H1 (cell line): ENCODE data around the gene NTN1. TPM values are rescaled to one million over a fixed set of nuclear protein-coding genes. Genes with fewer than 3 reads are reported as not detected.

Source experiments
- CTCF ChIA-PET: fragments of 300-600 bp; sonication (Branson Sonifier 250); formaldehyde crosslinking; loops from one replicate; lab custom pipeline; 2021; ENCODE audit not compliant: partially characterized antibody; lab: Charles Lee
- POLR2A ChIA-PET: fragments of 300-600 bp; sonication (Branson Sonifier 250); formaldehyde crosslinking; loops from one replicate; lab custom pipeline; 2021; ENCODE audit warnings: inconsistent platforms; ENCODE audit not compliant: partially characterized antibody; lab: Charles Lee
- DNase-seq, 2 experiments: peaks; one replicate each; pipeline versions ENCODE4 v3.0.0 to v3.0.0-alpha.2; 2010 to 2022; ENCODE audit warnings: low spot score in 2 of 2, low read depth in 1 of 2, mixed read lengths in 1 of 2
- FAIRE-seq: peaks from 2 replicates; lab custom pipeline; 2011; peaks lifted over from hg19 to GRCh38; lab: Jason Lieb, UNC
- H2AFZ ChIP-seq: 2 replicates; pipeline ENCODE4 v1.8.1; 2012; ENCODE audit warnings: low read length, inconsistent platforms
- H2AK5ac ChIP-seq: 2 replicates; pipeline ENCODE4 v1.6.1; 2013; ENCODE audit warnings: low read depth, low read length
- H2BK120ac ChIP-seq: replicated peaks from 2 replicates; pipeline ENCODE3; 2013; ENCODE audit warnings: low read depth, low read length, inconsistent platforms
- H2BK12ac ChIP-seq: 2 replicates; pipeline ENCODE4 v1.6.1; 2013; ENCODE audit warnings: low read depth, low read length
- H2BK15ac ChIP-seq: 2 replicates; pipeline ENCODE4 v1.6.1; 2013; ENCODE audit warnings: low read length
- H2BK20ac ChIP-seq: 2 replicates; pipeline ENCODE4 v1.6.1; 2013; ENCODE audit warnings: low read length
- H2BK5ac ChIP-seq: 2 replicates; pipeline ENCODE4 v1.6.1; 2013; ENCODE audit warnings: low read depth, low read length
- H3K14ac ChIP-seq: 2 replicates; pipeline ENCODE4 v1.6.1; 2013; ENCODE audit warnings: inconsistent platforms; ENCODE audit not compliant: insufficient read length
- H3K18ac ChIP-seq: 2 replicates; pipeline ENCODE4 v1.6.1; 2013; ENCODE audit warnings: low read length; ENCODE audit errors: extremely low read depth
- H3K23ac ChIP-seq: 2 replicates; pipeline ENCODE4 v1.6.1; 2013; ENCODE audit warnings: inconsistent platforms; ENCODE audit not compliant: insufficient read length
- H3K23me2 ChIP-seq: 2 replicates; pipeline ENCODE4 v1.6.1; 2013; ENCODE audit warnings: low read depth, low read length
- H3K27ac ChIP-seq: 2 replicates; pipeline ENCODE4 v1.6.1; 2011; ENCODE audit warnings: low read depth, low read length, inconsistent platforms
- H3K27me3 ChIP-seq, 4 experiments: replicated peaks in 1 of 4; 1 replicate in 1 of 4; 2 replicates in 3 of 4; pipeline versions ENCODE4 v1.6.1 to v1.8.1; 2011 to 2013; ENCODE audit warnings: low read length in 3 of 4, mild to moderate bottlenecking in 3 of 4, inconsistent platforms in 2 of 4, mixed read lengths in 2 of 4, moderate library complexity in 1 of 4; ENCODE audit not compliant: control insufficient read depth in 3 of 4, insufficient read depth in 3 of 4; ENCODE audit errors: extremely low read depth in 1 of 4
- H3K36me3 ChIP-seq, 4 experiments: 2 replicates each; pipeline versions ENCODE4 v1.6.1 to v1.8.1; 2011 to 2013; ENCODE audit warnings: mild to moderate bottlenecking in 4 of 4, low read length in 3 of 4, moderate library complexity in 2 of 4, control low read depth in 1 of 4, inconsistent platforms in 1 of 4; ENCODE audit not compliant: insufficient read depth in 4 of 4, control insufficient read depth in 2 of 4
- H3K4ac ChIP-seq: replicated peaks from 2 replicates; pipeline ENCODE3; 2013; ENCODE audit warnings: low read length, low read depth, mixed read lengths, inconsistent platforms; ENCODE audit not compliant: insufficient read length
- H3K4me1 ChIP-seq, 4 experiments: replicated peaks in 1 of 4; 1 replicate in 1 of 4; 2 replicates in 3 of 4; pipeline versions ENCODE4 v1.6.1 to v1.8.1; 2011 to 2013; ENCODE audit warnings: low read length in 3 of 4, inconsistent platforms in 2 of 4, mixed read lengths in 1 of 4; ENCODE audit not compliant: insufficient read depth in 4 of 4, control insufficient read depth in 3 of 4
- H3K4me2 ChIP-seq, 2 experiments: 2 replicates each; pipeline versions ENCODE4 v1.6.1 to v1.8.1; 2011 to 2013; ENCODE audit warnings: low read depth in 2 of 2, low read length in 2 of 2, control low read depth in 1 of 2, inconsistent platforms in 1 of 2, mild to moderate bottlenecking in 1 of 2; ENCODE audit not compliant: insufficient read depth in 1 of 2
- H3K4me3 ChIP-seq, 4 experiments: fragments of 200-600, 300-600 bp in 1 of 4; sonication (generic), shearing (Covaris generic), sonication (Bioruptor Twin) in 1 of 4; 2 replicates each; pipeline versions ENCODE4 v1.5.1 to v1.8.1; 2011 to 2016; ENCODE audit warnings: low read length in 4 of 4, low read depth in 3 of 4, control low read depth in 2 of 4, inconsistent platforms in 2 of 4, mild to moderate bottlenecking in 2 of 4, mixed read lengths in 1 of 4, moderate library complexity in 1 of 4; ENCODE audit not compliant: insufficient read depth in 2 of 4; ENCODE audit errors: extremely low read depth in 1 of 4
- H3K56ac ChIP-seq: replicated peaks from 2 replicates; pipeline ENCODE3; 2013; ENCODE audit warnings: low read depth, mild to moderate bottlenecking, mixed read lengths, low read length, inconsistent platforms; ENCODE audit not compliant: insufficient read length
- H3K79me1 ChIP-seq: 2 replicates; pipeline ENCODE4 v1.6.1; 2013; ENCODE audit warnings: low read depth, low read length, control low read depth
- H3K79me2 ChIP-seq, 2 experiments: 2 replicates each; pipeline versions ENCODE4 v1.6.1 to v1.8.1; 2012 to 2013; ENCODE audit warnings: low read length in 2 of 2, mild to moderate bottlenecking in 2 of 2, inconsistent platforms in 1 of 2; ENCODE audit not compliant: insufficient read depth in 2 of 2, control insufficient read depth in 1 of 2
- H3K9ac ChIP-seq, 4 experiments: replicated peaks in 1 of 4; 1 replicate in 1 of 4; 2 replicates in 3 of 4; pipeline versions ENCODE4 v1.6.1 to v1.8.1; 2011 to 2013; ENCODE audit warnings: low read depth in 3 of 4, low read length in 3 of 4, control low read depth in 2 of 4, mild to moderate bottlenecking in 2 of 4, moderate library complexity in 2 of 4, inconsistent platforms in 1 of 4; ENCODE audit errors: extremely low read depth in 1 of 4
- H3K9me3 ChIP-seq, 2 experiments: 2 replicates each; pipeline versions ENCODE4 v1.6.1 to v1.8.1; 2012 to 2013; ENCODE audit warnings: mild to moderate bottlenecking in 2 of 2, moderate library complexity in 2 of 2, control low read depth in 1 of 2, inconsistent platforms in 1 of 2, low read depth in 1 of 2, low read length in 1 of 2, mixed read lengths in 1 of 2; ENCODE audit not compliant: insufficient read depth in 2 of 2
- H4K20me1 ChIP-seq, 2 experiments: replicated peaks in 1 of 2; 2 replicates each; pipeline versions ENCODE3 to v1.8.1; 2011 to 2013; ENCODE audit warnings: inconsistent platforms in 2 of 2, low read length in 2 of 2, mild to moderate bottlenecking in 1 of 2; ENCODE audit not compliant: insufficient read depth in 2 of 2, control insufficient read depth in 1 of 2
- H4K5ac ChIP-seq: 2 replicates; pipeline ENCODE4 v1.6.1; 2013; ENCODE audit warnings: low read length, low read depth, mixed read lengths, inconsistent platforms; ENCODE audit not compliant: insufficient read length
- H4K8ac ChIP-seq: 2 replicates; pipeline ENCODE4 v1.8.0; 2013; ENCODE audit warnings: mild to moderate bottlenecking, moderate library complexity, low read length, inconsistent platforms; ENCODE audit not compliant: insufficient read depth; ENCODE audit errors: extremely low read depth
- H4K91ac ChIP-seq: replicated peaks from 2 replicates; pipeline ENCODE3; 2013; ENCODE audit warnings: low read length, mixed read lengths, inconsistent platforms; ENCODE audit not compliant: insufficient read length
- BACH1 ChIP-seq: IDR thresholded peaks from 2 replicates; pipeline ENCODE4 v1.6.1; 2012; ENCODE audit warnings: low read length, improper control_type of control experiment
- CBX5 ChIP-seq: fragments of 300-800, 300-1000 bp; sonication (generic); IDR thresholded peaks from 2 replicates; pipeline ENCODE4 v1.7.1; 2016; ENCODE audit warnings: antibody characterized with exemption, low read length, low read depth
- CHD1 ChIP-seq: IDR thresholded peaks from 2 replicates; pipeline ENCODE4 v1.6.1; 2012; ENCODE audit warnings: low read depth, low read length, improper control_type of control experiment
- HDAC2 ChIP-seq, 2 experiments: fragments of 300-600 bp in 1 of 2; sonication (generic) in 1 of 2; IDR thresholded peaks; 2 replicates each; pipeline ENCODE4 v1.6.1; 2011 to 2012; ENCODE audit warnings: low read depth in 2 of 2, low read length in 2 of 2, mild to moderate bottlenecking in 2 of 2, moderate library complexity in 2 of 2, borderline replicate concordance in 1 of 2, inconsistent platforms in 1 of 2
- JUN ChIP-seq: IDR thresholded peaks from 2 replicates; pipeline ENCODE4 v1.6.1; 2011; ENCODE audit warnings: low read depth, mild to moderate bottlenecking, improper control_type of control experiment, low read length
- KDM1A ChIP-seq: fragments of 200-600, 300-600 bp; sonication (generic); IDR thresholded peaks from 2 replicates; pipeline ENCODE4 v1.7.1; 2016; ENCODE audit warnings: mild to moderate bottlenecking, low read length, borderline replicate concordance
- NANOG ChIP-seq: IDR thresholded peaks from 2 replicates; pipeline ENCODE4 v1.6.1; 2011; ENCODE audit warnings: low read length, low read depth, mild to moderate bottlenecking, inconsistent platforms; ENCODE audit not compliant: insufficient read depth, poor library complexity, severe bottlenecking
- NRF1 ChIP-seq: IDR thresholded peaks from 2 replicates; pipeline ENCODE4 v1.6.1; 2011; ENCODE audit warnings: mild to moderate bottlenecking, low read depth, low read length, improper control_type of control experiment
- RBBP5 ChIP-seq: IDR thresholded peaks from 2 replicates; pipeline ENCODE4 v1.7.1; 2012; ENCODE audit warnings: low read depth, mild to moderate bottlenecking, inconsistent platforms, low read length, moderate library complexity, borderline replicate concordance
- YY1 ChIP-seq: IDR thresholded peaks from 2 replicates; pipeline ENCODE4 v1.6.1; 2011; ENCODE audit warnings: low read depth, mild to moderate bottlenecking, low read length
- WGBS, 2 experiments: shearing (Covaris generic) in 1 of 2; methylation state at CpG; one replicate each; pipeline versions ENCODE4 v1.1.6 to v1.1.7; 2013 to 2015; ENCODE audit warnings: low lambda C conversion rate in 2 of 2, mixed read lengths in 2 of 2, inconsistent platforms in 1 of 2, low coverage in 1 of 2, missing lambda C conversion rate in 1 of 2; ENCODE audit not compliant: insufficient replicate concordance in 2 of 2, insufficient coverage in 1 of 2, insufficient read length in 1 of 2; ENCODE audit errors: extremely low coverage in 1 of 2, missing lambda C conversion rate in 1 of 2; 5-methylcytosine and 5-hydroxymethylcytosine counted together
- polyA plus RNA-seq, 7 experiments: library from polyadenylated mRNA; depleted of rRNA in 3 of 7; stranded (reverse) in 5 of 7; unstranded in 2 of 7; fragments of >200 nt in 5 of 7; fragments of 200-250 nt in 2 of 7; gene quantifications; 1 replicate in 5 of 7; 2 replicates in 1 of 7; 4 replicates in 1 of 7; pipeline versions ENCODE4 v1.2.1 to v1.2.3, GENCODE V29; 2011 to 2013; ENCODE audit warnings: missing spikeins in 2 of 7, mixed read lengths in 2 of 7
- total RNA-seq: library from RNA; stranded (reverse); fragmentation: NEBNext Ultra II Directional; extraction: Animal tissue kit (Norgen Biotek cat#: 25700); gene quantifications from 2 replicates; pipeline ENCODE4 v1.2.1, GENCODE V29; 2021
- TF ChIP-seq, protein P1 (sequence below), 3 experiments: IDR thresholded peaks; 1 replicate in 2 of 3; 2 replicates in 1 of 3; pipeline versions ENCODE4 v1.5.1 to v1.6.1; 2011; ENCODE audit warnings: low read length in 3 of 3, mild to moderate bottlenecking in 3 of 3, inconsistent platforms in 2 of 3, low read depth in 1 of 3, moderate library complexity in 1 of 3; ENCODE audit not compliant: insufficient read depth in 1 of 3; ENCODE audit errors: control extremely low read depth in 1 of 3

The NTN1 gene
- total and polyA plus RNA-seq, 2 of the 8 experiments (the other 6 are each of a cell fraction or from before 2014, with no cell fraction given) = 2.0 to 2.3 TPM

DNA sequence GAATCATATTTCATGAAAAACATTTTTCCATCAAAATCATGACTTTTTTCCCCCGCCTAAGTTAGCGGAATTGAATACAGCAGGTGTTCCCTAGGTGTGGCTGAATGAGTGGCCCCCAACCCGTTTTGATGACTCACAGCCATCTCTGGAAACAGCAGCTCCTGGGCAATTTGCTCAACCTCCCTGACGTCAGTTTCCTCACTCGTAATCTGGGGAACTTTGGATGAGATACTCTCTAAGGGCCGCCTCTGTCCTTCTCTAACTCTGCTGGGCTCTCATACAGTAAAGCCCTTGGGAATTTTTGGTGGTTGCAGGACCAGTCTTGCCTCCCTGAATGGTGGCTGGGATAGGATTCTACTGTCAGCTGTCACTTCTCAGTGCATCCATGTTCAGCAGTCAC is 11.6 kb upstream of the NTN1 start:
- DNase-seq (no peak), FAIRE-seq (no peak)
- no peaks in the 10 kb centered on the region for H3K36me3 ChIP-seq
- no peak for TF ChIP-seq KDM1A
- no peak for TF ChIP-seq CHD1
- TF ChIP-seq RBBP5 = no peak
- no peak for TF ChIP-seq CBX5
- TF ChIP-seq YY1 = no peak
- no peak for TF ChIP-seq JUN
- TF ChIP-seq NANOG = no peak
- TF ChIP-seq, protein P1, sequence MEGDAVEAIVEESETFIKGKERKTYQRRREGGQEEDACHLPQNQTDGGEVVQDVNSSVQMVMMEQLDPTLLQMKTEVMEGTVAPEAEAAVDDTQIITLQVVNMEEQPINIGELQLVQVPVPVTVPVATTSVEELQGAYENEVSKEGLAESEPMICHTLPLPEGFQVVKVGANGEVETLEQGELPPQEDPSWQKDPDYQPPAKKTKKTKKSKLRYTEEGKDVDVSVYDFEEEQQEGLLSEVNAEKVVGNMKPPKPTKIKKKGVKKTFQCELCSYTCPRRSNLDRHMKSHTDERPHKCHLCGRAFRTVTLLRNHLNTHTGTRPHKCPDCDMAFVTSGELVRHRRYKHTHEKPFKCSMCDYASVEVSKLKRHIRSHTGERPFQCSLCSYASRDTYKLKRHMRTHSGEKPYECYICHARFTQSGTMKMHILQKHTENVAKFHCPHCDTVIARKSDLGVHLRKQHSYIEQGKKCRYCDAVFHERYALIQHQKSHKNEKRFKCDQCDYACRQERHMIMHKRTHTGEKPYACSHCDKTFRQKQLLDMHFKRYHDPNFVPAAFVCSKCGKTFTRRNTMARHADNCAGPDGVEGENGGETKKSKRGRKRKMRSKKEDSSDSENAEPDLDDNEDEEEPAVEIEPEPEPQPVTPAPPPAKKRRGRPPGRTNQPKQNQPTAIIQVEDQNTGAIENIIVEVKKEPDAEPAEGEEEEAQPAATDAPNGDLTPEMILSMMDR (IDR thresholded peaks at IDR 0.05; ENCODE audit: control extremely low read depth in 1 of 3, insufficient read depth in 1 of 3, low read depth in 1 of 3, low read length in 3 of 3) = no peak
- no peak for TF ChIP-seq BACH1
- no peak for TF ChIP-seq HDAC2 (IDR thresholded peaks at IDR 0.05; ENCODE audit: borderline replicate concordance in 1 of 2, low read depth in 2 of 2, low read length in 2 of 2)
- no peak for TF ChIP-seq NRF1

More for the DNA sequence above, 11.6 kb upstream of the NTN1 start:
- H2BK20ac ChIP-seq = no peak overlapping the region
- peaks cover 1 to 2% of the 10 kb centered on the region in 2 experiments for H4K20me1 ChIP-seq
- ChIA-PET CTCF (interaction anchor here (2.0 to 2.1 kb wide), 2 partner anchors 12 to 105 kb away, joined by 6 to 13 read pairs; no protein-coding TSS in a partner anchor), POLR2A (no interaction called here)
- H3K4me1 ChIP-seq = peaks cover 2 to 6% (median 4%) of the 10 kb centered on the region in 4 experiments; a peak in 5 of 7 replicates
- no peak overlapping the region for H3K14ac ChIP-seq
- no peak overlapping the region for H3K9ac ChIP-seq
- no peak overlapping the region for H3K4me3 ChIP-seq
- H3K27ac ChIP-seq = no peak overlapping the region
- H2AFZ ChIP-seq = no peak overlapping the region
- H3K18ac ChIP-seq = no peak overlapping the region
- no peak overlapping the region for H2AK5ac ChIP-seq
- no peak overlapping the region for H3K56ac ChIP-seq
- no peak overlapping the region for H4K8ac ChIP-seq
- no peak overlapping the region for H4K5ac ChIP-seq
- WGBS, 2 experiments = 69% methylated on average over 6 of the region's 6 CpGs; no CpG with 5 or more reads in 1 of the 2 experiments
- 0 out of 2 replicates have a peak, but pooled peaks cover under 1% of the 10 kb centered on the region for H3K23me2 ChIP-seq
- H3K9me3 ChIP-seq = peaks cover 0 to 4% of the 10 kb centered on the region in 2 experiments; a peak in 1 of 4 replicates
- H2BK12ac ChIP-seq = no peak overlapping the region
- H3K23ac ChIP-seq = no peak overlapping the region
- no peak overlapping the region for H2BK5ac ChIP-seq
- no peak overlapping the region for H2BK15ac ChIP-seq
- H3K79me2 ChIP-seq = no peaks in the 10 kb centered on the region
- H2BK120ac ChIP-seq = no peak overlapping the region
- no peak overlapping the region for H3K4ac ChIP-seq
- no peak overlapping the region for H4K91ac ChIP-seq
- no peak overlapping the region for H3K4me2 ChIP-seq
- H3K27me3 ChIP-seq = peaks cover 23 to 51% (median 46%) of the 10 kb centered on the region in 4 experiments
- no peaks in the 10 kb centered on the region for H3K79me1 ChIP-seq
